GM12891 (cell line): ENCODE results near the gene TRIM7.

ENCODE experiments used
- DNase-seq: peaks from one replicate; pipeline ENCODE4 v3.0.0; 2011; ENCODE audit warnings: low spot score; ENCODE audit not compliant: insufficient read length
- FAIRE-seq: peaks from 2 replicates; lab custom pipeline; 2011; peaks lifted over from hg19 to GRCh38; lab: Jason Lieb, UNC
- PAX5 ChIP-seq: IDR thresholded peaks from 2 replicates; pipeline ENCODE4 v1.6.1; 2011; ENCODE audit warnings: low read length, moderate library complexity, mild to moderate bottlenecking; ENCODE audit not compliant: insufficient read depth, severe bottlenecking
- POLR2A ChIP-seq: IDR thresholded peaks from 2 replicates; pipeline ENCODE4 v1.6.1; 2011; ENCODE audit warnings: low read depth, low read length, control low read depth
- POLR2AphosphoS5 ChIP-seq: IDR thresholded peaks from 2 replicates; pipeline ENCODE4 v1.6.1; 2011; ENCODE audit warnings: low read depth, low read length, control low read depth
- POU2F2 ChIP-seq: IDR thresholded peaks from 2 replicates; pipeline ENCODE4 v1.6.1; 2011; ENCODE audit warnings: low read depth, mild to moderate bottlenecking, control low read depth, low read length, moderate library complexity
- SPI1 ChIP-seq: IDR thresholded peaks from 2 replicates; pipeline ENCODE4 v1.6.1; 2011; ENCODE audit warnings: low read depth, low read length, control low read depth
- TAF1 ChIP-seq: IDR thresholded peaks from 2 replicates; pipeline ENCODE4 v1.6.1; 2011; ENCODE audit warnings: low read depth, low read length, control low read depth

Gene TRIM7

DNA sequence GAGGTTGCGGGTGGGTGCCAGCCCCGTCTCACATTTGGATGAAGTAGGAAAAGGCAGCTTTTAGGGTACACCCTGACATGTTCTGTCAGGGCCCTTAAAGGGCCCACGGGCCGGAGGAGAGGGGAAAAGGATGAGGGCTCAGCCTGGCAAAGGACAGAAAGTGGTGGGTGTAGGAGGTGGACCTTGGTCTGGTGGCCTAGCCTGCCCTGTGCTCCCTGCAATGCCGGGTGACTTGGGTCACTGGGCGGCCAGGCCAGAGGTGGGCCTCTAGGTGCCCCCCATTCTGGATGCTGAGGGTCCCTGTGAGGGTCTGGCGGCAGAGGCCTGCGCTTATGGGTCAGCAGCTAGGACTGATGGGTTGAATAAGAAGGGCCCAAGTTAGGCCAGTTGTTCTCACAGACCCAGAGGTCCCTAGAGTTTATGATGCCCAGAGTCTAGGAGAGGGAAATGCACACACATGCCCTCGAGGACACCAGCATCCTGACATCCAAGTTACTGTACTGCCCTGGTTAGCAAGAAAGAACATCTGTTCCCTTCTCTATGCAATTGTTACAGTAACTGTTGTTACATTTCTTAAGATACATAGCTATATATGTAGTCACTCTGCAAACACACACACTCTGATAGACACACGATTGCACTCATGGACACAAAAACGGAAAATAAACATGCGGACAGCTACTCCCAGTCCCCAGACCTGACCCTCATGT, 12.5 kb downstream of the TRIM7 start:
- TF ChIP-seq POLR2AphosphoS5 = no peak
- TF ChIP-seq POLR2A = no peak
- TF ChIP-seq POU2F2 = no peak
- no peak for DNase-seq
- FAIRE-seq = no peak

- FAIRE-seq (peak; percentile 99), DNase-seq (peak; percentile 87)
- TF ChIP-seq POLR2A (no peak), POLR2AphosphoS5 (no peak), PAX5 (no peak), SPI1 (peak; percentile 59), POU2F2 (0 out of 2 replicates have a peak, but pooled peaks have one; percentile 27), TAF1 (no peak)
These were observed 13.3 kb downstream of the TRIM7 start for GRCh38 chr5:181191526-181192336.

DNA sequence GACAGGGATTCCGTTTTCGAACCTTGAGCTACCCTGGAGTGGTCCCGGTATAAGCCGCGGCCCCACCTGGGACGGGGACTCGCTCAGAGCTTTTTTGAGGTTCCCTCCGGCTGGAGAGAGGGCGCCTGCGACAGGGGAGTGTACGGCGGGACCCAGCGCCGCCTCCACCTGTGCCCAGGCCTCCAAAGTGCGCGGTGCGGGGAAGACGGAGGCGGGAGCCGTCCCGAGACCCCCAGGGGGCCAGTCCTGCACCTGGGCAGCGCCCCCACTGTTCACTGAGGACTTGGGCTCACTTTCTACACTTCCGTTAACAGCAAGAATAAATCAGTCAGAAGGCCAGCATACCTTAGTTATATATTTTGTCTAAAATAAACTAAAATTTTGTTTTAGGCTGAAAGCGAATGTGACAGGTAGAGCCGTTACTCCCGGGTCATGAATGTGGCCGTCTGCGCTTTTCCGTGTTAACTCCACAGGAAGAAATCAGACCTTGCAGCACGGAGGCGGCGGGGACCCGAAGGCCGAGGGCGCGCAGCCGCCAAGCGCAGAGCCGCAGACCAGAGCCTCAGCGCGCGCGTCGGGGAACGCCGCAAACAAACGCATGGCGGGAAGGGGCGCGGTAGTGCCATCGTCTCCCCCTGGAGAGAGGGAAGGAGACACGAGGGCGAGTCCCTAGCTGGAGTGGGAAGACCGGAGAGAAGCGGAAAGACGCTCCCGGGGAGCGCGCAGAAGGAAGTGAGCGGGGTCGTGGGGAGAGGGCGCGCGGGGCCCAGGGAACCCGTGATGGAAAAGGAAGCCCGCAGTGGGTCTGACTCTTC, 14.1 kb downstream of the TRIM7 start:
- FAIRE-seq = peak; percentile 26
- TF ChIP-seq POU2F2 (no peak), TAF1 (no peak), POLR2A (no peak), POLR2AphosphoS5 (no peak), SPI1 (no peak)
- no peak for DNase-seq

DNA sequence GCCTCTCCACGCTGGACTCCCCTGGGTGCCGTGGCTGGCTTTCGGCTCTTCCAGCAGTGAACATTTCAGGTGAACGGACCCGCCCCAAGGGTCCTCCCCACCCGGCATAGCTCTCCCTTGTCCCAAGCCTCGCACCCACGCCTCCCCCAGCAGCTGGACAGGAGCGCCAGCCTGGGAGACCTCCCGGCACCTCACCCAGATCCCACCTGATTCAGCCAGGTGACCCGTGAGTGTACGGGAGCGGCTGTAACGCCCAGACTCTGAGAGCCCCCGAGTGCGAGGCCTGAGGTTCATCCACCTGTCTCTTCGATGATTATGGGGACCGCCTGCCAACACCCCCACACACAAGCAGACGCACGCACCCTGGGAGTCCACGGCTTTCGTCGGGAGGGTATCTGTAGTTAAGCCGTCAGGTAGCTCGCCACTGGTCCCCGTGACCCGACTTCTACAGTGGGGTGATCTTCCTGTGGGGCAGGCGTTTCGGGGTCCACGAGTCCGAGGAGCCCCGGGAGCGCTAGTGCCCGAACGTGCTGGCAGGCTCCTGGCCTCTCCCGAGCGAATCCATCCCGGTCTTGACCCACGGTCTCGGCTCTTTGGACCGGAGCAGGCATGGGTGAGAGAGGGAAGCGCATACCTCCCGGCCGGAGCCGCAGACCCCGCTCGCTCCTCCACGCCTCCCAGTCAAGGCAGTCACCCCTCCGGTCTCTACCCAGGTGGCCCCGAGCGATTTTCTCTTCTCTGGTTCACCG, 14.9 kb downstream of the TRIM7 start:
- FAIRE-seq = peak; percentile 40

GRCh38 chr5:181189363-181189961, 15.5 kb downstream of the TRIM7 start:
- FAIRE-seq (peak; percentile 77), DNase-seq (no peak)
- TF ChIP-seq TAF1 = 0 out of 2 replicates have a peak, but pooled peaks have one; percentile 14
- no peak for TF ChIP-seq POLR2AphosphoS5

More for the DNA sequence above, 14.9 kb downstream of the TRIM7 start:
- no peak for DNase-seq
- TF ChIP-seq SPI1 = no peak
- TF ChIP-seq POLR2A = no peak
- no peak for TF ChIP-seq TAF1

DNA sequence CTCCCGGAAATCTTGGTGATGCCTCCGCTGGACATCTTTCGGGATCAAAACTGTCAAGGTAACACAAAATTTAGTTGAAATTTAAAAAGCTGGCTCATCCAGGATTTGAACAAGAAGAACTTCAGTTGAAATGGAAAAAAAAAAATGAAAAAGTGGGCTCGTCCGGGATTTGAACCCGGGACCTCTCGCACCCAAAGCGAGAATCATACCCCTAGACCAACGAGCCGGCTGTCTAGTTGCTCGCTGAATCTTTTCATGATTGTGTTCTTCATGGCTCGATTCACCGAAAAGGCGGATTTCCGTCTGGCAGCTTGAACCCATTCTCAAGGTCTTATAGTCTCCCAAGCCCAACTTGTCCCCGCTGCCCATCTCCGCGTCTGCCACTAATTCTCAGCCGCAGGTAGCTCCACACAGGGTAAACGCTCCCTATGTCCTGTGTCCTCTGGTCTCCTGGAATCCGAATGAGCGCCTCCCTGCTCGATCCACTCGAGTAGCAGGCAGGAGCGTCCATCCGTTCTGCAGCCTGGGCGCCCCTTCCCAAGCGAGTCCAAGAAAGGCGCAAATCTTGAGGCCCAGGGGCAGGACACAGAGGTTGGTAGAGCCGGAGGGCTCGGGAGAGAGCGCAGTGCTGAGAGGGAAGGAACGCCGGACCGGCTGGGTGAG, 16.2 kb downstream of the TRIM7 start:
- DNase-seq = no peak
- peak; percentile 66 for FAIRE-seq
- no peak for TF ChIP-seq TAF1
- no peak for TF ChIP-seq POLR2A
- peak; percentile 20 for TF ChIP-seq PAX5

- FAIRE-seq = peak; percentile 80
- no peak for DNase-seq
- TF ChIP-seq POU2F2 (peak; percentile 91), TAF1 (no peak)
These were observed 17.3 kb downstream of the TRIM7 start for GRCh38 chr5:181187500-181188213.

DNA sequence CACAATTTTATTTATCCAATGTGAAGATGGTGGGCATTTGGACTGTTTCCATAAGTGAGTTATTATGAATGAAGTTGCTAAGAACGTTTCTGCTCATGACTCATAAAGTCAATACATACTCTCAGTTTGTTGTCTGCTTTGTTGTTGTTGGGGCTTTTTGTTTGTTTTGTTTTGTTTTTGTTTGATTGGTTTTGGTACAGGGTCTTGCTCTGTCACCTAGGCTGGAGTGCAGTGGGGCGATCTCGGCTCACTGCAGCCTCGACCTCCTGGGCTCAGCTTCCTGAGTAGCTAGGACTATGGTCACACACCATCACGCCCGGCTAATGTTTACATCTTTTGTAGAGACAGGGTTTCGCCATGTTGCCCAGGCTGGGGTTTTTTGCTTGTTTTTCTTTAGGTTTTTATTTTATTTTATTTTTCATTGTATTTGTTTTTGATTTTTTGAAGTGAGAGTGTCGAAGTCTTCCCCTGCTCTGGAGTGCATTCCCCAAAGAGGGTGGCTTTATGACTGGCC, 18.0 kb downstream of the TRIM7 start:
- FAIRE-seq (no peak), DNase-seq (no peak)
- no peak for TF ChIP-seq POLR2AphosphoS5
- TF ChIP-seq SPI1 = no peak
- TF ChIP-seq TAF1 = no peak
- TF ChIP-seq POLR2A = no peak
- no peak for TF ChIP-seq PAX5
- no peak for TF ChIP-seq POU2F2
